Ovary (tissue), 3 donors: ENCODE results near the gene SLC25A43.

Experiments
- CTCF ChIP-seq, 3 donors: fragments of 450-650 bp in 2 of 3; fragments of 200-600 bp in 1 of 3; IDR thresholded peaks; one replicate each; pipeline versions ENCODE4 v1.5.1 to v1.8.0; 2016 to 2022; ENCODE audit warnings: antibody characterized with exemption in 3 of 3, mild to moderate bottlenecking in 1 of 3
- EP300 ChIP-seq: sonication (generic); formaldehyde crosslinking; IDR thresholded peaks from one replicate; pipeline ENCODE4 v1.6.1; 2017; ENCODE audit warnings: antibody characterized with exemption
- POLR2A ChIP-seq: fragments of 450-650 bp; IDR thresholded peaks from one replicate; pipeline ENCODE4 v1.6.1; 2017; ENCODE audit warnings: antibody characterized with exemption, mild to moderate bottlenecking, moderate library complexity
- donor health status: DM: no; HTN: no; CAD: no.

DNA sequence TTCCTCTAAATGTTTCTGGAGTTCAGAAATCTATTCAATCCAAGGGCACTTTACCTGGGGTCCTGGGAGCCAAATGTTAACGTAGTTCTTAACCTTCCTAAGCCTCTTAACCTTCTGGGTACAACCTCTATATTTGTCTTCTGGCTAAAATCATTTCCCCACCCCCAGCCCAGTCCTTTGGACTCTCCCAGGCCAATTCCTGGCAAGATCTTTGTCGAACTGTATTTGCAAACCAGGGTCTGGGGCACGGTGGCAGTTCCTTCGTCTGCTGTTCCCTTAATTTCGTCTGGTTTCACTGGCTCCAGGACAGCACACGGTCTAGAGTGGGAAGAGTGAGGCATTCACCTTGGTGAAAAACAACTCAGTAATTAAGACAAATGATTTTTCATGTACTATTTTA is 68.3 kb downstream of the SLC25A43 start:
- no peak for TF ChIP-seq CTCF (IDR thresholded peaks at IDR 0.05)
- TF ChIP-seq EP300: no peak
- TF ChIP-seq POLR2A: no peak
